Mesangial cell (primary cell): ENCODE data around the gene TMEM87A. TPM values are rescaled to one million over a fixed set of nuclear protein-coding genes. Genes with fewer than 3 reads are reported as not detected.

Source experiments
- total RNA-seq: library from RNA; depleted of rRNA; stranded (reverse); fragments of >200 nt; gene quantifications from 2 replicates; pipeline ENCODE4 v1.2.3, GENCODE V29; 2015

TMEM87A gene
- total RNA-seq = 29.3 and 30.0 TPM in 2 replicates

GRCh38 chr15:42272939-42273899 lies at the start of gene TMEM87A, which contains the start of gene GANC:
Gene TMEM87A (minus strand): TSS chr15:42273433. CDS start chr15:42273398, 35 bp downstream.
Gene GANC (plus strand): TSS chr15:42273201. CDS start chr15:42274482, 1,281 bp downstream.

GRCh38 chr15:42207674-42208579 lies 65.3 kb downstream of the TMEM87A start, which contains the start of gene VPS39:
Gene VPS39 (minus strand): TSS chr15:42208304. CDS start chr15:42208153, 151 bp downstream.

Other genes with a start within 250 kb of the TMEM87A start
- gene PLA2G4D, start 178.9 kb downstream of the TMEM87A start, total RNA-seq = not detected in 2 replicates
- gene PLA2G4F, start 116.8 kb downstream of the TMEM87A start, total RNA-seq = not detected in 2 replicates
- 24.0 and 42.1 TPM in 2 replicates for gene VPS39, start 65.1 kb downstream of the TMEM87A start, total RNA-seq
- 9.8 and 14.5 TPM in 2 replicates for gene GANC, start 232 bp downstream of the TMEM87A start, total RNA-seq
- 0.65 and 1.9 TPM in 2 replicates for gene CAPN3, start 86.1 kb upstream of the TMEM87A start, total RNA-seq
- 22.4 and 23.1 TPM in 2 replicates for gene ZNF106, start 217.7 kb upstream of the TMEM87A start, total RNA-seq
- gene SNAP23, start 222.2 kb upstream of the TMEM87A start, total RNA-seq = 35.4 and 60.6 TPM in 2 replicates